CD4-positive, alpha-beta T cell treated with Interleukin-12 subunit alpha and Interleukin-12 subunit beta, for 1 hour (primary cell): ENCODE data around the gene IRF2.
A peak's percentile ranks its signal among the peaks of the same experiment; 100 is the strongest.

Source experiments
- DNase-seq: peaks from one replicate; pipeline ENCODE4 v3.0.0-alpha.2; 2020

The IRF2 gene

GRCh38 chr4:184427687-184428086 lies 46.7 kb downstream of the IRF2 start:
- DNase-seq, result no peak

- no peak for DNase-seq
These were observed 47.3 kb downstream of the IRF2 start for GRCh38 chr4:184427093-184427492.

DNA sequence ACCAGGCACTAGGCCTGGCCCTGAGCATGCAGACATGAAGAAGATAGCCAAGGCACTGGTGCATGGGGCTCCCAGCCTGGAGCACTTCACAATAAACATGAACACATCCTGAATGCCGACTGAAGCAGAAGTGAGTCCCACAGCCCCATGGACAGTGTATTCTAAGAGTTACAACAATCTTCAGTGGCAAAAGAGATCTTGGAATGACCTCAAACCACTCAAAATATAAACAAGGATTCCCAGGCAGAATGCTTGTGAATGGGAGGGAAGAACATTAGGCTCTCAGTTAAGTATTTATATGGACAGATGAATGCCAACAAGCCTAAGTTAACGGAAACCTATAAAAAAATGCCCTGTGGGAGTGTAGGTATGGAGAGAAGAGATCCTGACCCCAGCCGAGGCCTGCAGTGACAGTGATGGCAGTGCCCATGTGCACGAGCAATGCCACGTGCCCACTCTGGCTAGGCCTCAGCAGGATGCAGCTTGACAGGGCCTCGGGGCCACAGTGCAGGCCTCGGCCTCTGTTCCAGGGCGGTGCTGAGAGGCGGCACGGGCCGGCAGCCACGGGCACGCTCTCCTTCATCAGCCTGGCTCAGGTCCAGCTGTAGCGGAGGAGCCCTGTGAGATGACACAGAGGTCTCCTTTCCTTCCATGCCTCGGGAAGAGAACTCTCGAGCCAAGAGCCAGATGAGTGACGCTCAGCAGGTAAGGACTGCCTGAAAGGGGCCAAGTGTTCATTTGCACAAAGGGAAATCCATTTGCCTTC lies 49.2 kb downstream of the IRF2 start:
- no peak for DNase-seq

DNA sequence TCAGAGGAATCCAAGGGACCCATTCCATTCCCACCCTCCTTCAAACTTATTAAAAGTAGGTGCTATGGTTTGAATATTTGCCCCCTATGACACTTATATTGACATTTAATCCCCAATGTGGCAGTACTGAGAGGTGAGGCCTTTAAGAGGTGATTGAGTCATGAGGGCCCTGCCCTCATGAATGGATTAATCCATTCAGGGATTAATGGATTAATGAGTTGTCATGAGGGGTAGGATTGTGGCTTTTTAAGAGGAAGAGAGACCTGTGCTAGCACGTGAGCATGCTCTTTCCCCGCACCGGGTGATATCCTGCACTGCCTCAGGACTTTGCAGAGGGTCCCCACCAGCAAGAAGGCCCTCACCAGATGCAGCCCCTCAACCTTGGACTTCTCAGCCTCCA lies 50.1 kb downstream of the IRF2 start:
- DNase-seq, result no peak

- DNase-seq, result no peak
These were observed 51.2 kb downstream of the IRF2 start for GRCh38 chr4:184423003-184423686.

- DNase-seq, result no peak
These were observed 52.0 kb downstream of the IRF2 start for GRCh38 chr4:184422378-184422777.

GRCh38 chr4:184421533-184422155 lies 52.7 kb downstream of the IRF2 start:
- DNase-seq, result peak; percentile 29

DNA sequence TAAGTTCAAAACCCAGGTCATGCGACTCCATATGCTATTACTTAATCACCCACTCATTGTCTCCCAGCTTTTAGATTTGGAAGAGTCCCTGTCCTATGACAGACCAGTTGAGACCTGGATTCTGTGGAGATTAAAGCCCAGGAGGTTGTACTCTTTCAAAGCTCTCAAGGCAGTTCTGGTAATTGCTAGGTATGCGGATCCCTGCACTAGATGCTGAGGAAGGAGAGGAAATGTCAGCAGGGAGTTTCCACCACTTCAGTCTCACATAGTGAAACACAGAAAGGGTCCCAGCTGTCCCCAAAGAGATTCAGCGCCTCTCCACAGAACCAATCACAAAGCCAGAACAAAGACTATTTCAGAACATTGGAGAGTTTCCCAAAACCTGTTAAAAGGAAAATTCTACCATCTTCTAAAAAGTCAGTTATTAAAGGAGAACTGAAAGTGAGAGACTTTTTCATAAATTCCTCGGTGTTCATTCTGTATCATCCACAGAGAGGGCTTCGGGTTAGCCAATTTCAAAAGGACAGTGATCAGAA lies 53.4 kb downstream of the IRF2 start:
- peak; percentile 44 for DNase-seq

GRCh38 chr4:184420402-184420801 lies 53.9 kb downstream of the IRF2 start:
- DNase-seq, result peak; percentile 14

- DNase-seq, result peak; percentile 24
These were observed 54.4 kb downstream of the IRF2 start for GRCh38 chr4:184419976-184420375.

DNA sequence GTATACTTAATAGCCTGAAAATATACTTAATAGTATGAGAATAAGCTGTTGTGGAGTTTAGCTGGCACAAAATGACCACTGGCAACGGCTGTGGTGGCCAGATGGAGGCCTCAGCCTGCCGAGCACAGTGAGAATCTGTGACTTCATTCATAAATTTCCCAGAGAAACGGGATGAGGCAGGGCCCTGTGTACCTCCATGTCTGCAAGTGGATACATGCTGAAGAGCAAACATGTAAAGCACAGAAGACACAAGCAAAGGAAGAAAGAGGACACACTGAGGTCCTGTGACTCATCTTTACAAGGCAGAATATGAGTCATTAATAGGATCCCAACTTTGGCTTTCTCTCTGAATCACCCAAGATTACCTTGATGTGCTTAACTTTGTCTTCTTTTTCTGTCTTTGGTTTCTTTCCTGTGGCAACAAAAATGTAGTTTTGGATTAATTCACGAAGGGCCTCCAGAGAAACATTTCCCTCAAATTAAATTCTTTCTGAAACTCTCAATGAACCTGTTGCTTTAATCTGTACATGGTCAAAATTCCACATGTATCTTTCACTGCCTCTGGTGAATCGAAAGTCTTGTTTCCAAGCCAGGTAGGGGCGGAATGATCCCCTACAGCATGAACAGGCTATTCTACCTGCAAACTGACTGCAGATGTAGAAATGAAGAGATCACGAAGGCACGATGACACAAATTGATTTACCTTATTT lies 56.4 kb downstream of the IRF2 start:
- DNase-seq, result peak; percentile 56

- DNase-seq, result peak; percentile 54
These were observed 57.2 kb downstream of the IRF2 start for GRCh38 chr4:184416913-184417734.

DNA sequence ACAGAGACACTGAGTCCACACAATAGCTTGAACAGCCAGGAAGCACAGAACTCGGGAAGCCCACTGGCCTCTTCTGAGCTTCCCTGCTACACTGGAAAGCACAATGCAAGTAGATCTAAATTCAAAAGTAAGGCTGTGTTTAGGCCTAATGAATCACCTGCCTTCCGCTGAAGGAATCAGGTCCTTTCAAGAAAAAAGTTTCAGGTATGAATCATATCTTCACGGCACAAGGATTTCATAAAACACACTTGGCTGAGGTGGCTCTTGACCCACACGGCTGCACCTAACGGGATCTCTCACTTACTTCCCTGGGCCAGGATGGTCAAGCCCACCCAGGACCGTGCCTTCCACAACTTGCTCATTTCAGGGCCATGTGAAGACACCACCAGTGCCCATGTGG lies 59.3 kb downstream of the IRF2 start:
- DNase-seq, result no peak

GRCh38 chr4:184413261-184414046 lies 60.9 kb downstream of the IRF2 start:
- DNase-seq, result no peak

- DNase-seq, result no peak
These were observed 63.6 kb downstream of the IRF2 start for GRCh38 chr4:184410748-184411147.

GRCh38 chr4:184409911-184410692 lies 64.2 kb downstream of the IRF2 start:
- peak; percentile 39 for DNase-seq

GRCh38 chr4:184409502-184409901 lies 64.8 kb downstream of the IRF2 start:
- DNase-seq, result no peak

- DNase-seq, result no peak
These were observed 65.7 kb downstream of the IRF2 start for GRCh38 chr4:184408684-184409081.

DNA sequence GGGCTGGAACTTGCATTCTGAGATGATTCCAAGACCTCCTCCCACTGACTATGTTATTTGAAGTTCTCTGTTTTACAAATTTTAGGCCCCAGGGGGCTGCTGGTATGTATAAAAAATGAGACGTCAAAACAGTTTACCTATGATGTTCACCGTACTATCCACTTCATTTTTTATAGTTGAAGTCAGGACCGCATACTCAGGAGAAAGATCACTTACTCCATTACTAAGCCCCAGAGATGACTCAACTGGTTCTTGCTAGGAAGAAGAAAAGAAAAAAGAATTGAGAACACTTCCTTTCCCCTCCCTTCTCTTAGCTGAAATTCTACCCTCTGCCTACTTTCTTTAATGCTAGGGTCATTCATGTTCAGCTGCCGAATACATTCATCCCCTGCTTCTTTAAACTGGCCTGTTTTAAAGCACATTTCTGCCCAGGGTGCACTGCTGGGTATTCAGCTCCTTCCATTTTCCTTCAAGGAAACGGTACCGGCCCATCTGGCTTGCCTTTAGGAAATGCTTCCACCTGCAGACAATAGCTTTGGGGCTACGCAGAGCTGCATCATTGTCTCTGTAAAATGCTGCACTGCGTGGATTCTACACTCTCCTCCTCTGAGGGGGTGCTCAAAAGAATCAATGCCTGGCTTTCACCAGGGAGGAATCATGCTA lies 66.2 kb downstream of the IRF2 start:
- no peak for DNase-seq

DNA sequence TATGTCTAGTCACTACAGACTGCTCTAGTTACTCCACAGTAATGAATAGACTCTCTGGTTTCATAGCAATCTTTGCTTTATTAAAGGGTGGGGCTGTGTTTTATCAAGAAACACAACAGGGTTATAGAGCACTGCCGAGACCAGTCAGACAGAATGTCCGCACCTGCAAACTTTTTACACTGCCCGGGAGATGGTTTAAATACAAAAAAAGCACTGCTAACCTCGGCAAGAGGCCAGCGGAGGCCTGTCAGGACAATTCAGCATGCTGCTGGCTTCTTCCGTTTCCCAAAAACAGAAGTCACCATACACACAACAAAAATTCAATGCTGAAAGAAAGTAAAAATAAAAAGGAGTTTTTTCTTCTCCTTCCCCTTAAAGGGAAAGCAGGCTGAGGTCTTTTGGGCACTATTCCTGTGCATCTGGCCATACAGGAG lies 67.4 kb downstream of the IRF2 start:
- DNase-seq, result no peak
